ENCODE data around the gene MOCS3. TPM values are rescaled to one million over a fixed set of nuclear protein-coding genes. Genes with fewer than 3 reads are reported as not detected.
A peak's percentile ranks its signal among the peaks of the same experiment; 100 is the strongest.

MOCS3 gene
- total RNA-seq, 4 donors from 2014 or later = 3.3 to 5.5 (median 3.6) TPM

- no peak for TF ChIP-seq CTCF (IDR thresholded peaks at IDR 0.05)
- DNase-seq (ENCODE audit: low spot score) (no peak), ATAC-seq (ENCODE audit: low FRiP score) (no peak)
These were observed 42.4 kb upstream of the MOCS3 start for GRCh38 chr20:50916257-50916656.

- ATAC-seq (ENCODE audit: low FRiP score) (no peak), DNase-seq (ENCODE audit: low spot score) (no peak)
- no peak for TF ChIP-seq CTCF (IDR thresholded peaks at IDR 0.05)
These were observed 41.7 kb upstream of the MOCS3 start for GRCh38 chr20:50916934-50917333.

- no peak for ATAC-seq (ENCODE audit: low FRiP score)
- DNase-seq (ENCODE audit: low spot score) = no peak
- TF ChIP-seq CTCF (IDR thresholded peaks at IDR 0.05) = no peak
These were observed 40.2 kb upstream of the MOCS3 start for GRCh38 chr20:50918403-50918802.

GRCh38 chr20:50919567-50919966 lies 39.1 kb upstream of the MOCS3 start:
- no peak for TF ChIP-seq CTCF (IDR thresholded peaks at IDR 0.05)
- DNase-seq (ENCODE audit: low spot score) = peak; percentile 67

GRCh38 chr20:50920997-50921396 lies 37.6 kb upstream of the MOCS3 start:
- ATAC-seq (ENCODE audit: low FRiP score) (peak; percentile 18), DNase-seq (ENCODE audit: low spot score) (no peak)
- no peak for TF ChIP-seq CTCF (IDR thresholded peaks at IDR 0.05)

More at GRCh38 chr20:50919567-50919966, 39.1 kb upstream of the MOCS3 start:
- ATAC-seq (ENCODE audit: low FRiP score) = peak; percentile 63

GRCh38 chr20:50921803-50922501 lies 36.7 kb upstream of the MOCS3 start:
- no peak for TF ChIP-seq CTCF (IDR thresholded peaks at IDR 0.05)
- no peak for ATAC-seq (ENCODE audit: low FRiP score)
- no peak for DNase-seq (ENCODE audit: low spot score)

- DNase-seq (ENCODE audit: low spot score) (no peak), ATAC-seq (ENCODE audit: low FRiP score) (no peak)
- TF ChIP-seq CTCF (IDR thresholded peaks at IDR 0.05) = no peak
These were observed 34.2 kb upstream of the MOCS3 start for GRCh38 chr20:50924261-50924920.

Measured in omental fat pad (tissue), 4 donors.